Fibroblast of lung (primary cell): Measurements from ENCODE around the gene TBC1D22A. TPM values are rescaled to one million over a fixed set of nuclear protein-coding genes. Genes with fewer than 3 reads are reported as not detected.

Source experiments
- DNase-seq, 2 donors: peaks; one replicate each; pipeline versions ENCODE4 v3.0.0 to v3.0.0-alpha.2; 2010; ENCODE audit warnings: low read depth in 2 of 2
- H2AFZ ChIP-seq: 2 replicates; pipeline ENCODE4 v1.5.1; 2012; ENCODE audit warnings: low read length, control low read depth, inconsistent platforms
- H3K27ac ChIP-seq: 2 replicates; pipeline ENCODE4 v1.5.1; 2011; ENCODE audit warnings: low read length, control low read depth; ENCODE audit not compliant: insufficient read depth
- H3K27me3 ChIP-seq: 2 replicates; pipeline ENCODE4 v1.5.1; 2011; ENCODE audit warnings: mild to moderate bottlenecking, low read length; ENCODE audit not compliant: control insufficient read depth, insufficient read depth
- H3K36me3 ChIP-seq: 2 replicates; pipeline ENCODE4 v1.5.1; 2011; ENCODE audit warnings: low read length; ENCODE audit not compliant: control insufficient read depth, insufficient read depth
- H3K4me1 ChIP-seq: 2 replicates; pipeline ENCODE4 v1.5.1; 2011; ENCODE audit warnings: low read length; ENCODE audit not compliant: control insufficient read depth, insufficient read depth; ENCODE audit errors: extremely low read depth
- H3K4me2 ChIP-seq: 2 replicates; pipeline ENCODE4 v1.5.1; 2011; ENCODE audit warnings: low read length, control low read depth; ENCODE audit not compliant: insufficient read depth; ENCODE audit errors: extremely low read depth
- H3K4me3 ChIP-seq, 4 experiments: fragments of 200-600 bp in 1 of 4; sonication (generic) in 1 of 4; replicated peaks in 1 of 4; 2 replicates each; pipeline ENCODE4 v1.5.1; 2011 to 2016; ENCODE audit warnings: low read length in 4 of 4, low read depth in 3 of 4, mild to moderate bottlenecking in 3 of 4, control low read depth in 2 of 4, inconsistent platforms in 1 of 4, mixed read lengths in 1 of 4; ENCODE audit not compliant: insufficient read depth in 1 of 4; ENCODE audit errors: control extremely low read depth in 1 of 4
- H3K79me2 ChIP-seq: 2 replicates; pipeline ENCODE4 v1.5.1; 2012; ENCODE audit warnings: mild to moderate bottlenecking, low read length, inconsistent platforms; ENCODE audit not compliant: control insufficient read depth, insufficient read depth
- H3K9ac ChIP-seq: 2 replicates; pipeline ENCODE4 v1.5.1; 2011; ENCODE audit warnings: mild to moderate bottlenecking, low read length, control low read depth; ENCODE audit not compliant: insufficient read depth
- H3K9me3 ChIP-seq: 2 replicates; pipeline ENCODE4 v1.5.1; 2012; ENCODE audit warnings: low read depth, low read length; ENCODE audit not compliant: control insufficient read depth, insufficient read depth
- H4K20me1 ChIP-seq: 2 replicates; pipeline ENCODE4 v1.5.1; 2011; ENCODE audit warnings: low read length; ENCODE audit not compliant: control insufficient read depth, insufficient read depth; ENCODE audit errors: extremely low read depth
- EZH2 ChIP-seq: IDR thresholded peaks from 2 replicates; pipeline ENCODE4 v1.5.1; 2012; ENCODE audit warnings: low read length, control low read depth, mild to moderate bottlenecking; ENCODE audit errors: missing control alignments
- polyA plus RNA-seq, 2 donors: library from polyadenylated mRNA; depleted of rRNA in 1 of 2; stranded (reverse) in 1 of 2; unstranded in 1 of 2; fragments of >200 nt; gene quantifications; 2 replicates each; pipeline ENCODE4 v1.2.1, GENCODE V29; 2011 to 2012; ENCODE audit warnings: missing spikeins in 1 of 2
- total RNA-seq: library from RNA; depleted of rRNA; stranded (reverse); fragments of >200 nt; gene quantifications from 2 replicates; pipeline ENCODE4 v1.2.1, GENCODE V29; 2014
- TF ChIP-seq, protein P1 (sequence below), 2 donors: IDR thresholded peaks in 1 of 2; conservative IDR thresholded peaks in 1 of 2; 1 replicate in 1 of 2; 2 replicates in 1 of 2; pipeline ENCODE4 v1.5.1; 2011 to 2012; ENCODE audit warnings: low read length in 2 of 2, control low read depth in 1 of 2, inconsistent platforms in 1 of 2, low read depth in 1 of 2, mild to moderate bottlenecking in 1 of 2

TBC1D22A gene
- total and polyA plus RNA-seq, 2 donors (not counting 1 experiment from before 2014, with no cell fraction given), result 11.6 to 17.6 TPM

DNA sequence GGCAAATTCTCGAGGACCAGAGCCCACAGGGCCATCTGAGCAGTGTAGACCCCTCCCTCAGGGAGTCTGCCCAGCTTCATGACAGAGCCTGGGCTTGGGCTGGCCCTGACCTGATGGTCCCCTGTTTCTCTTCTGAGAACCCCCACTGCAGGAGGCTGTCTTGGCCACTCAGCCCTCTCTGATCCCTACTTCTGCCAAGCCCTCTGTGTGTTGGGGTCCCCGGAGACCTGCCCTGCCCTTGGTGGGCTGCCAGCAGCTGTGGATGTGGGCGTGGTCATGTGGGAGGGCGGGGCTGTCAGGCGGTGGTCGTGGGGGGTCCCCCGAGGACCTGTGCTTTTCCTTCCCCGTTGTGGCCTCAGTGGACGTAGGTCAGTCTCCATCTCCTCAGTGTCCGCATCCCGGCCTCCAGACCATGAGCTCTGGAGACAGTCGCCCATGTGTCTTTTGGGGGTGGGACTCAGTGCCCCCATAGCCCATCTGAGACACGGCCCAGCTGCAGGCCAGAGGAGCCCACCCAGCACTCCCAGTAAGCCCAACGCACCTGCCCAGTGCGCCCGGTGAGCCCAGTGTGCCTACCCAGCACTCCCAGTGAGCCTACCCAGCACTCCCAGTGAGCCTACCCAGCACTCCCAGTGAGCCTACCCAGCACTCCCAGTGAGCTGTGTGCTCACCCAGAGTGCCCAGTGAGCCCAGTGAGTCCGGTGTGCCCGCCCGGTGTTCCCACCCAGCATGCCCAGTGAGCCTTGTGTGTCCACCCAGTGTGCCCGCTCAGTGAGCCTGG, 409.2 kb downstream of the TBC1D22A start:
- no peak for DNase-seq

DNA sequence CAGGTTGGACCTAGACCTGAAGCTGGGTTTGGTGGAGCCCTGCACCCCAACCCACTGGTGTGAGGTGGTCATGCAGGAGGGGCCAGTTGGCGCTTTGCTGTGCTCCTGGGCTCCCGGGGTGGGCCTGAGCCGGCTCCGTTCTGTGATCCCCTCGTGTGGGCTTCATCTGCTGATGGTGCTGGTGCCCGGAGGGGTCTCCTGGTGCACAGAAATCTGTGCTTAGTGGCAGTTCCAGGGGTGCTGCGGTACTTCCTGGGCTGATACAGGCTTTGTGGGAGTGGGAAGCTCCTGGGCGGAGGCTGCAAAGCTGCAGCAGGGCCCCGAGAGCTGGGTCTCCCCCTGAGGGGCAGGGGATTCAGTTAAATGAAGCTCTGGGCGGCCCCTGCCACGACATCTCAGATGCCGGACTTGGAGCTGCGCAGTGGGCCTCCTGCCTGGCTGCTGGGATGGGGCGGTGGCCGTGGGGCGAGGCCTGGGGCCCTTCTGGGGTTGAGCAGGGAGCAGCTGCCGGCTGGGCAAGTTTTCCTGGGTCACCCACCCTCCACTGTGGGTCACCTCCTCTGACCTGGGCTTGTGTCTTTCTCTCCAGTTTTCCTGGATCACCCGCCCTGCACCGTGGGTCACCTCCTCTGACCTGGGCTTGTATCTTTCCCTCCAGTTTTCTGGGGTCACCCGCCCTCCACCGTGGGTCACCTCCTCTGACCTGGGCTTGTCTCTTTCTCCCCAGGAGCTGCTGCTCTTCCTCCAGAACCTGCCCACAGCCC, 410.5 kb downstream of the TBC1D22A start:
- no peaks in the 10 kb centered on the region for H3K9me3 ChIP-seq
- H2AFZ ChIP-seq, result no peak overlapping the region
- no peaks in the 10 kb centered on the region for H3K27me3 ChIP-seq
- H3K4me1 ChIP-seq, result peaks cover 6% of the 10 kb centered on the region
- no peak overlapping the region for H3K4me2 ChIP-seq
- H3K36me3 ChIP-seq, result no peaks in the 10 kb centered on the region
- no peak for DNase-seq
- H3K27ac ChIP-seq, result no peak overlapping the region
- no peaks in the 10 kb centered on the region for H3K79me2 ChIP-seq
- H4K20me1 ChIP-seq, result no peaks in the 10 kb centered on the region
- no peak overlapping the region for H3K9ac ChIP-seq
- TF ChIP-seq EZH2, result no peak
- TF ChIP-seq, protein P1, sequence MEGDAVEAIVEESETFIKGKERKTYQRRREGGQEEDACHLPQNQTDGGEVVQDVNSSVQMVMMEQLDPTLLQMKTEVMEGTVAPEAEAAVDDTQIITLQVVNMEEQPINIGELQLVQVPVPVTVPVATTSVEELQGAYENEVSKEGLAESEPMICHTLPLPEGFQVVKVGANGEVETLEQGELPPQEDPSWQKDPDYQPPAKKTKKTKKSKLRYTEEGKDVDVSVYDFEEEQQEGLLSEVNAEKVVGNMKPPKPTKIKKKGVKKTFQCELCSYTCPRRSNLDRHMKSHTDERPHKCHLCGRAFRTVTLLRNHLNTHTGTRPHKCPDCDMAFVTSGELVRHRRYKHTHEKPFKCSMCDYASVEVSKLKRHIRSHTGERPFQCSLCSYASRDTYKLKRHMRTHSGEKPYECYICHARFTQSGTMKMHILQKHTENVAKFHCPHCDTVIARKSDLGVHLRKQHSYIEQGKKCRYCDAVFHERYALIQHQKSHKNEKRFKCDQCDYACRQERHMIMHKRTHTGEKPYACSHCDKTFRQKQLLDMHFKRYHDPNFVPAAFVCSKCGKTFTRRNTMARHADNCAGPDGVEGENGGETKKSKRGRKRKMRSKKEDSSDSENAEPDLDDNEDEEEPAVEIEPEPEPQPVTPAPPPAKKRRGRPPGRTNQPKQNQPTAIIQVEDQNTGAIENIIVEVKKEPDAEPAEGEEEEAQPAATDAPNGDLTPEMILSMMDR (conservative IDR thresholded peaks at IDR 0.05 in 1 of 2, IDR thresholded peaks at IDR 0.05 in 1 of 2; ENCODE audit: low read depth in 1 of 2, low read length in 2 of 2), result no peak
- no peak overlapping the region for H3K4me3 ChIP-seq

More for the DNA sequence above, 409.2 kb downstream of the TBC1D22A start:
- no peaks in the 10 kb centered on the region for H3K27me3 ChIP-seq
- no peak overlapping the region for H3K27ac ChIP-seq
- peaks cover 6% of the 10 kb centered on the region for H3K4me1 ChIP-seq
- no peak overlapping the region for H3K9ac ChIP-seq
- no peak overlapping the region for H3K4me2 ChIP-seq
- H3K4me3 ChIP-seq, result no peak overlapping the region
- no peaks in the 10 kb centered on the region for H4K20me1 ChIP-seq
- no peak overlapping the region for H2AFZ ChIP-seq
- H3K36me3 ChIP-seq, result no peaks in the 10 kb centered on the region
- no peaks in the 10 kb centered on the region for H3K9me3 ChIP-seq
- TF ChIP-seq, protein P1 (conservative IDR thresholded peaks at IDR 0.05 in 1 of 2, IDR thresholded peaks at IDR 0.05 in 1 of 2; ENCODE audit: low read depth in 1 of 2, low read length in 2 of 2), result no peak
- TF ChIP-seq EZH2, result no peak
- H3K79me2 ChIP-seq, result no peaks in the 10 kb centered on the region

DNA sequence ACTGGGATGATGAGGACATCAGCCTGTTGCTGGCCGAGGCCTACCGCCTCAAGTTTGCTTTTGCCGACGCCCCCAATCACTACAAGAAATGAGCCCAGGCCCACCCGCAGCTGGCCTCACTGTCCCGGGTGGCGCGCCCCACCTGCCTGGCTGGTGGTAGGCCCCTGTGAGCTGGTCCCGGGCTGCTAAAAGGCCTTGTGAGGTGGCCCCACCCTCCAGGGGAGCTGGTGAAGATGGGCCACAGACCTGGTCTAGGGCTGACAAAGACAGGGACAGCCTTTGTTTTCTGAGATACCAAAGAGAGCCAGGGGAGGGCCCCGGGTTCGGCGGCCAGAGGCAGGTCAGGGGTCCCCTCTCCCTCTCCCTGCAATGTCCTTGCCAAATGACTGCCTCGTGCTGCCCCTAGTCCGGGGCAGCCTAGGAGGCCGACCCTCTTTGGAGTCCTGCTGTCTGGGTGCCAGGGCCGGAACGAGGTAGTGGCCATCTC, 411.1 kb downstream of the TBC1D22A start:
- H3K4me2 ChIP-seq, result no peak overlapping the region
- peaks cover 6% of the 10 kb centered on the region for H3K4me1 ChIP-seq
- H3K4me3 ChIP-seq, result no peak overlapping the region
- H2AFZ ChIP-seq, result no peak overlapping the region
- no peak for TF ChIP-seq EZH2
- TF ChIP-seq, protein P1 (conservative IDR thresholded peaks at IDR 0.05 in 1 of 2, IDR thresholded peaks at IDR 0.05 in 1 of 2; ENCODE audit: low read depth in 1 of 2, low read length in 2 of 2), result no peak
- DNase-seq, result no peak
- no peaks in the 10 kb centered on the region for H3K9me3 ChIP-seq
- H4K20me1 ChIP-seq, result no peaks in the 10 kb centered on the region
- no peak overlapping the region for H3K9ac ChIP-seq
- H3K27me3 ChIP-seq, result no peaks in the 10 kb centered on the region
- H3K36me3 ChIP-seq, result no peaks in the 10 kb centered on the region
- no peaks in the 10 kb centered on the region for H3K79me2 ChIP-seq
- no peak overlapping the region for H3K27ac ChIP-seq
